A549 (cell line): ENCODE results near the gene KCNQ1. TPM values are rescaled to one million over a fixed set of nuclear protein-coding genes. Genes with fewer than 3 reads are reported as not detected.

Source experiments
- ATAC-seq, 2 experiments: fragments of 200-7000 bp in 1 of 2; fragments of >200 bp in 1 of 2; cut with Nextera tagmentation in 1 of 2; cut with Tn5 transposase in 1 of 2; 3 replicates each; pipeline versions ENCODE4 v1.8.0 to v1.9.1; 2018 to 2020; ENCODE audit warnings: mild to moderate bottlenecking in 1 of 2, moderate library complexity in 1 of 2
- CTCF ChIA-PET: fragments of 300-600 bp; sonication (Branson Sonifier 250); formaldehyde crosslinking; extraction: SDS; loops from one replicate; lab custom pipeline; 2021; ENCODE audit warnings: antibody characterized with exemption, inconsistent platforms; lab: Yijun Ruan, JAX
- POLR2A ChIA-PET: fragments of 350-600 bp; formaldehyde crosslinking; extraction: SDS; loops from one replicate; lab custom pipeline; 2021; ENCODE audit warnings: antibody characterized with exemption, inconsistent platforms; lab: Yijun Ruan, JAX
- DNase-seq, 2 experiments: peaks; one replicate each; pipeline versions ENCODE4 v3.0.0 to v3.0.0-alpha.2; 2011 to 2016; ENCODE audit warnings: low read depth in 1 of 2, low spot score in 1 of 2
- FAIRE-seq: peaks from 2 replicates; lab custom pipeline; 2011; peaks lifted over from hg19 to GRCh38; lab: Jason Lieb, UNC
- H3K27ac ChIP-seq, 2 experiments: fragments of >200 bp; sonication (Bioruptor Twin); formaldehyde crosslinking; 3 replicates each; pipeline ENCODE4 v1.5.1; 2016 to 2017
- H3K4me1 ChIP-seq: fragments of >200 bp; sonication (Bioruptor Twin); formaldehyde crosslinking; 3 replicates; pipeline ENCODE4 v1.6.1; 2016
- H3K4me2 ChIP-seq: fragments of >200 bp; sonication (Bioruptor Twin); formaldehyde crosslinking; 3 replicates; pipeline ENCODE4 v1.6.1; 2016
- H3K4me3 ChIP-seq: fragments of >200 bp; sonication (Bioruptor Twin); formaldehyde crosslinking; 3 replicates; pipeline ENCODE4 v1.5.1; 2016
- H3K9me3 ChIP-seq: fragments of >200 bp; sonication (Bioruptor Twin); formaldehyde crosslinking; 3 replicates; pipeline ENCODE4 v1.6.1; 2016
- CEBPB ChIP-seq, 2 experiments: fragments of >200 bp in 1 of 2; sonication (Bioruptor Twin) in 1 of 2; formaldehyde crosslinking in 1 of 2; IDR thresholded peaks; 2 replicates each; pipeline ENCODE4 v1.6.1; 2012 to 2016
- EHMT2 ChIP-seq: fragments of 200-600 bp; sonication (generic); IDR thresholded peaks from 2 replicates; pipeline ENCODE4 v1.6.1; 2016; ENCODE audit warnings: antibody characterized with exemption, low read depth, mild to moderate bottlenecking, moderate library complexity
- FOSL2 ChIP-seq, 2 experiments: fragments of 450-650 bp in 1 of 2; fragments of >200 bp in 1 of 2; sonication (Bioruptor Twin) in 1 of 2; formaldehyde crosslinking; IDR thresholded peaks; 2 replicates each; pipeline versions ENCODE4 v1.5.0 to v1.6.1; 2016 to 2020; ENCODE audit warnings: mild to moderate bottlenecking in 1 of 2, moderate library complexity in 1 of 2
- GATA3 ChIP-seq: IDR thresholded peaks from 2 replicates; pipeline ENCODE4 v1.6.1; 2012; ENCODE audit warnings: borderline replicate concordance
- HDAC2 ChIP-seq: fragments of 200-600 bp; sonication (generic); IDR thresholded peaks from 2 replicates; pipeline ENCODE4 v1.6.1; 2016
- HEYL ChIP-seq: fragments of 250-450 bp; sonication (Bioruptor Pico); IDR thresholded peaks from 2 replicates; pipeline ENCODE4 v1.8.0; 2021; ENCODE audit warnings: mild to moderate bottlenecking, moderate library complexity
- HOXB13 ChIP-seq: fragments of 250-450 bp; sonication (Bioruptor Pico); IDR thresholded peaks from 2 replicates; pipeline ENCODE4 v1.5.0; 2020; ENCODE audit warnings: low read depth, mild to moderate bottlenecking, moderate library complexity
- JUNB ChIP-seq: fragments of >200 bp; sonication (Bioruptor Twin); formaldehyde crosslinking; IDR thresholded peaks from 2 replicates; pipeline ENCODE4 v1.6.1; 2016
- KDM5A ChIP-seq: fragments of 200-600 bp; sonication (generic); IDR thresholded peaks from 2 replicates; pipeline ENCODE4 v1.6.1; 2016; ENCODE audit warnings: antibody characterized with exemption, mild to moderate bottlenecking
- MAFK ChIP-seq: fragments of 450-650 bp; IDR thresholded peaks from 2 replicates; pipeline ENCODE4 v1.6.1; 2014; ENCODE audit not compliant: partially characterized antibody
- NPAS2 ChIP-seq: fragments of 250-450 bp; sonication (Bioruptor Pico); IDR thresholded peaks from 2 replicates; pipeline ENCODE4 v1.8.0; 2022; ENCODE audit warnings: mild to moderate bottlenecking, moderate library complexity, borderline replicate concordance
- NR3C1 ChIP-seq: fragments of >200 bp; sonication (Bioruptor Twin); formaldehyde crosslinking; IDR thresholded peaks from 3 replicates; pipeline ENCODE4 v1.6.1; 2017
- PHF8 ChIP-seq: fragments of 200-600 bp; sonication (generic); IDR thresholded peaks from 2 replicates; pipeline ENCODE4 v1.6.1; 2016; ENCODE audit warnings: low read depth, mild to moderate bottlenecking, antibody characterized with exemption, moderate library complexity, borderline replicate concordance
- RAD21 ChIP-seq, 2 experiments: fragments of >200 bp in 1 of 2; sonication (Bioruptor Twin) in 1 of 2; formaldehyde crosslinking in 1 of 2; IDR thresholded peaks in 1 of 2; conservative IDR thresholded peaks in 1 of 2; 2 replicates in 1 of 2; 3 replicates in 1 of 2; pipeline ENCODE4 v1.6.1; 2012 to 2018; ENCODE audit warnings: inconsistent platforms in 1 of 2
- RNF2 ChIP-seq: fragments of 200-600 bp; sonication (generic); IDR thresholded peaks from 2 replicates; pipeline ENCODE4 v1.6.1; 2016; ENCODE audit warnings: low read depth, mild to moderate bottlenecking, antibody characterized with exemption, moderate library complexity, borderline replicate concordance
- TFCP2L1 ChIP-seq: fragments of 250-450 bp; sonication (Bioruptor Pico); IDR thresholded peaks from 2 replicates; pipeline ENCODE4 v1.5.0; 2021; ENCODE audit warnings: mild to moderate bottlenecking
- TP53 ChIP-seq: fragments of 250-450 bp; sonication (Bioruptor Pico); IDR thresholded peaks from 2 replicates; pipeline ENCODE4 v1.5.0; 2021; ENCODE audit warnings: mild to moderate bottlenecking, moderate library complexity
- ZSCAN20 ChIP-seq: fragments of 250-450 bp; sonication (Bioruptor Pico); IDR thresholded peaks from 2 replicates; pipeline ENCODE4 v1.8.0; 2022; ENCODE audit warnings: mild to moderate bottlenecking, moderate library complexity
- WGBS: methylation state at CpG from one replicate; pipeline ENCODE4 v1.1.6; 2017; ENCODE audit errors: missing lambda C conversion rate; 5-methylcytosine and 5-hydroxymethylcytosine counted together
- polyA plus RNA-seq, 4 experiments: library from polyadenylated mRNA; depleted of rRNA in 3 of 4; stranded (reverse); fragments of >200 nt; fragmentation: RNase III in 1 of 4; extraction: RNeasy Plus Mini Kit Qiagen cat#74134 plus additional on column Dnase treatment in 1 of 4; gene quantifications; 2 replicates in 3 of 4; 3 replicates in 1 of 4; pipeline ENCODE4 v1.2.3, GENCODE V29; 2011 to 2017
- TF ChIP-seq, protein P1 (sequence below): fragments of >200 bp; sonication (Bioruptor Twin); formaldehyde crosslinking; IDR thresholded peaks from 2 replicates; pipeline ENCODE4 v1.6.1; 2016
- TF ChIP-seq, protein P2 (sequence below): fragments of 250-450 bp; sonication (Bioruptor Pico); IDR thresholded peaks from 2 replicates; pipeline ENCODE4 v1.5.0; 2021; ENCODE audit warnings: mild to moderate bottlenecking, moderate library complexity, borderline replicate concordance
- TF ChIP-seq, protein P3 (sequence below): fragments of 200-600 bp; sonication (generic); IDR thresholded peaks from 2 replicates; pipeline ENCODE4 v1.6.1; 2016; ENCODE audit warnings: antibody characterized with exemption, mild to moderate bottlenecking, moderate library complexity
- TF ChIP-seq, protein P4 (sequence below): fragments of >200 bp; sonication (Bioruptor Twin); formaldehyde crosslinking; IDR thresholded peaks from 3 replicates; pipeline ENCODE4 v1.5.1; 2016
- TF ChIP-seq, protein P5 (sequence below): IDR thresholded peaks from 2 replicates; pipeline ENCODE4 v1.6.1; 2012
- TF ChIP-seq, protein P6 (sequence below): IDR thresholded peaks from 2 replicates; pipeline ENCODE4 v1.6.1; 2012

Gene KCNQ1
- polyA plus RNA-seq, 2 of the 4 experiments (the other 2 are of a cell fraction) = 0.14 to 0.17 TPM

DNA sequence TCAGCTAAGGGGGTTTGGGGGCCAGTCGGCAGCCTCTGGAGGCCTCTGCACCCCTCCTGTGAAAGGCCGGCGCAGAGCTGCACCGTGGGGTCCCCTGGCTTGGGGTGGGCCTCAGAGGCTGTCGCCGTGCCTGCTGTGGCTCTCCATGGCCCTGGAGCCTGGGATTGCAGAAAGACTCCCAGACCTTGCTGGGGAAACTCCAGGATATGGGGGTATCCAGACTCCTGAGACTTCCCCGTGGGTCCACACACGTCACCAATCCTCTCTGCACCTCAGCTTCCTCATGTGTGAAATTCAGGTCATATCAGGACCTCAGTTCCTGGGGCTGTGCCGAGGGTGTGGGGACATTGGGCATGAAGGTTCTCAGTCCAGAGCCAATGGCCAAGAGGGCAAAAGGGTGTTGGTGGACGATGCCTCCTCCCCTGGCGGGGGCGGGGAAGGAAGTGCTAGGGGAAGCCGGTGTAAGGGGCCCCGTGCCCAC, 97.1 kb downstream of the KCNQ1 start (continued):
- TF ChIP-seq, protein P1, sequence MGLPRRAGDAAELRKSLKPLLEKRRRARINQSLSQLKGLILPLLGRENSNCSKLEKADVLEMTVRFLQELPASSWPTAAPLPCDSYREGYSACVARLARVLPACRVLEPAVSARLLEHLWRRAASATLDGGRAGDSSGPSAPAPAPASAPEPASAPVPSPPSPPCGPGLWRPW = no peak
- TF ChIP-seq KDM5A (no peak), CEBPB (IDR thresholded peaks at IDR 0.05) (no peak), TP53 (CRISPR knock-in tag) (no peak), JUNB (no peak), PHF8 (no peak), HOXB13 (CRISPR knock-in tag) (no peak), NPAS2 (CRISPR knock-in tag) (no peak), HEYL (CRISPR knock-in tag) (no peak)

DNA sequence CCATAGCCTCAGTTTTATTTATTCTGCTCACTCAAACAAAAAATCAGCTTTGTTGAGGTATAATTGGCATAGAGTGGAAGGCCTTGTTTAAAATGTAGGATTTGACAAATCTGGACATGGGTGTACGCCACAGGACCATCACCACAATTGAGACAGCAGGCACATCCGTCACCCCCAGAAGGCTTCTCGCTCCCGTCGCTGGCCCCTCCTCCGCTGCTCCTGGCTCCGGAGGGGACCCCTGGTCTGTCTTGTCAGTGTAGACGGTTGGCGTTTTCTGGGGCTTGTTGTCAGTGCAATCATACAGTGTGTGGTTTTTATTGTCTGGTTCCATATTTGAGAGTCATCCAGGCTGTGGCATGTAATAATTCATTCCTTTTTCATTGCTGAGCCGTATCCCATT, 97.6 kb downstream of the KCNQ1 start:
- DNase-seq = no peak
- H3K27ac ChIP-seq = no peak overlapping the region
- POLR2A ChIA-PET = no interaction called here
- 94% methylated on average over 10 of the region's 10 CpGs for WGBS
- H3K9me3 ChIP-seq = no peaks in the 10 kb centered on the region
- no peak for ATAC-seq
- FAIRE-seq = no peak
- H3K4me3 ChIP-seq = no peak overlapping the region
- CTCF ChIA-PET = interaction anchor here (8.2 to 20.1 kb wide), 2 partner anchors 10 to 344 kb away, joined by 57 to 1059 read pairs; partner anchors contain the start of gene CDKN1C
- no peaks in the 10 kb centered on the region for H3K4me1 ChIP-seq
- TF ChIP-seq FOSL2 (IDR thresholded peaks at IDR 0.05) (no peak), FOSL2 (CRISPR knock-in tag; IDR thresholded peaks at IDR 0.05) (no peak), HOXB13 (CRISPR knock-in tag) (no peak), ZSCAN20 (CRISPR knock-in tag) (no peak), HDAC2 (no peak), RNF2 (no peak), CEBPB (IDR thresholded peaks at IDR 0.05) (no peak), NR3C1 (no peak), EHMT2 (no peak), RAD21 (conservative IDR thresholded peaks at IDR 0.05 in 1 of 2, IDR thresholded peaks at IDR 0.05 in 1 of 2) (no peak), HEYL (CRISPR knock-in tag) (no peak), MAFK (no peak), NPAS2 (CRISPR knock-in tag) (no peak), TFCP2L1 (no peak), GATA3 (no peak), PHF8 (no peak)
- TF ChIP-seq, protein P2, sequence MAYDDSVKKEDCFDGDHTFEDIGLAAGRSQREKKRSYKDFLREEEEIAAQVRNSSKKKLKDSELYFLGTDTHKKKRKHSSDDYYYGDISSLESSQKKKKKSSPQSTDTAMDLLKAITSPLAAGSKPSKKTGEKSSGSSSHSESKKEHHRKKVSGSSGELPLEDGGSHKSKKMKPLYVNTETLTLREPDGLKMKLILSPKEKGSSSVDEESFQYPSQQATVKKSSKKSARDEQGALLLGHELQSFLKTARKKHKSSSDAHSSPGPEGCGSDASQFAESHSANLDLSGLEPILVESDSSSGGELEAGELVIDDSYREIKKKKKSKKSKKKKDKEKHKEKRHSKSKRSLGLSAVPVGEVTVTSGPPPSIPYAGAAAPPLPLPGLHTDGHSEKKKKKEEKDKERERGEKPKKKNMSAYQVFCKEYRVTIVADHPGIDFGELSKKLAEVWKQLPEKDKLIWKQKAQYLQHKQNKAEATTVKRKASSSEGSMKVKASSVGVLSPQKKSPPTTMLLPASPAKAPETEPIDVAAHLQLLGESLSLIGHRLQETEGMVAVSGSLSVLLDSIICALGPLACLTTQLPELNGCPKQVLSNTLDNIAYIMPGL (CRISPR knock-in tag) = no peak
- TF ChIP-seq, protein P3, sequence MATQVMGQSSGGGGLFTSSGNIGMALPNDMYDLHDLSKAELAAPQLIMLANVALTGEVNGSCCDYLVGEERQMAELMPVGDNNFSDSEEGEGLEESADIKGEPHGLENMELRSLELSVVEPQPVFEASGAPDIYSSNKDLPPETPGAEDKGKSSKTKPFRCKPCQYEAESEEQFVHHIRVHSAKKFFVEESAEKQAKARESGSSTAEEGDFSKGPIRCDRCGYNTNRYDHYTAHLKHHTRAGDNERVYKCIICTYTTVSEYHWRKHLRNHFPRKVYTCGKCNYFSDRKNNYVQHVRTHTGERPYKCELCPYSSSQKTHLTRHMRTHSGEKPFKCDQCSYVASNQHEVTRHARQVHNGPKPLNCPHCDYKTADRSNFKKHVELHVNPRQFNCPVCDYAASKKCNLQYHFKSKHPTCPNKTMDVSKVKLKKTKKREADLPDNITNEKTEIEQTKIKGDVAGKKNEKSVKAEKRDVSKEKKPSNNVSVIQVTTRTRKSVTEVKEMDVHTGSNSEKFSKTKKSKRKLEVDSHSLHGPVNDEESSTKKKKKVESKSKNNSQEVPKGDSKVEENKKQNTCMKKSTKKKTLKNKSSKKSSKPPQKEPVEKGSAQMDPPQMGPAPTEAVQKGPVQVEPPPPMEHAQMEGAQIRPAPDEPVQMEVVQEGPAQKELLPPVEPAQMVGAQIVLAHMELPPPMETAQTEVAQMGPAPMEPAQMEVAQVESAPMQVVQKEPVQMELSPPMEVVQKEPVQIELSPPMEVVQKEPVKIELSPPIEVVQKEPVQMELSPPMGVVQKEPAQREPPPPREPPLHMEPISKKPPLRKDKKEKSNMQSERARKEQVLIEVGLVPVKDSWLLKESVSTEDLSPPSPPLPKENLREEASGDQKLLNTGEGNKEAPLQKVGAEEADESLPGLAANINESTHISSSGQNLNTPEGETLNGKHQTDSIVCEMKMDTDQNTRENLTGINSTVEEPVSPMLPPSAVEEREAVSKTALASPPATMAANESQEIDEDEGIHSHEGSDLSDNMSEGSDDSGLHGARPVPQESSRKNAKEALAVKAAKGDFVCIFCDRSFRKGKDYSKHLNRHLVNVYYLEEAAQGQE = no peak
- TF ChIP-seq, protein P4, sequence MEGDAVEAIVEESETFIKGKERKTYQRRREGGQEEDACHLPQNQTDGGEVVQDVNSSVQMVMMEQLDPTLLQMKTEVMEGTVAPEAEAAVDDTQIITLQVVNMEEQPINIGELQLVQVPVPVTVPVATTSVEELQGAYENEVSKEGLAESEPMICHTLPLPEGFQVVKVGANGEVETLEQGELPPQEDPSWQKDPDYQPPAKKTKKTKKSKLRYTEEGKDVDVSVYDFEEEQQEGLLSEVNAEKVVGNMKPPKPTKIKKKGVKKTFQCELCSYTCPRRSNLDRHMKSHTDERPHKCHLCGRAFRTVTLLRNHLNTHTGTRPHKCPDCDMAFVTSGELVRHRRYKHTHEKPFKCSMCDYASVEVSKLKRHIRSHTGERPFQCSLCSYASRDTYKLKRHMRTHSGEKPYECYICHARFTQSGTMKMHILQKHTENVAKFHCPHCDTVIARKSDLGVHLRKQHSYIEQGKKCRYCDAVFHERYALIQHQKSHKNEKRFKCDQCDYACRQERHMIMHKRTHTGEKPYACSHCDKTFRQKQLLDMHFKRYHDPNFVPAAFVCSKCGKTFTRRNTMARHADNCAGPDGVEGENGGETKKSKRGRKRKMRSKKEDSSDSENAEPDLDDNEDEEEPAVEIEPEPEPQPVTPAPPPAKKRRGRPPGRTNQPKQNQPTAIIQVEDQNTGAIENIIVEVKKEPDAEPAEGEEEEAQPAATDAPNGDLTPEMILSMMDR = no peak
- TF ChIP-seq, protein P5, sequence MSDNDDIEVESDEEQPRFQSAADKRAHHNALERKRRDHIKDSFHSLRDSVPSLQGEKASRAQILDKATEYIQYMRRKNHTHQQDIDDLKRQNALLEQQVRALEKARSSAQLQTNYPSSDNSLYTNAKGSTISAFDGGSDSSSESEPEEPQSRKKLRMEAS = no peak
- TF ChIP-seq, protein P6, sequence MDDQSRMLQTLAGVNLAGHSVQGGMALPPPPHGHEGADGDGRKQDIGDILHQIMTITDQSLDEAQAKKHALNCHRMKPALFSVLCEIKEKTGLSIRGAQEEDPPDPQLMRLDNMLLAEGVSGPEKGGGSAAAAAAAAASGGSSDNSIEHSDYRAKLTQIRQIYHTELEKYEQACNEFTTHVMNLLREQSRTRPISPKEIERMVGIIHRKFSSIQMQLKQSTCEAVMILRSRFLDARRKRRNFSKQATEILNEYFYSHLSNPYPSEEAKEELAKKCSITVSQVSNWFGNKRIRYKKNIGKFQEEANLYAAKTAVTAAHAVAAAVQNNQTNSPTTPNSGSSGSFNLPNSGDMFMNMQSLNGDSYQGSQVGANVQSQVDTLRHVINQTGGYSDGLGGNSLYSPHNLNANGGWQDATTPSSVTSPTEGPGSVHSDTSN = no peak
- no peak overlapping the region for H3K4me2 ChIP-seq
